ENCODE results near the gene CFAP65. TPM values are rescaled to one million over a fixed set of nuclear protein-coding genes. Genes with fewer than 3 reads are reported as not detected.

The CFAP65 gene
- total and polyA plus RNA-seq, 2 of the 13 experiments (the other 11 are each of a cell fraction or from before 2014, with no cell fraction given) = 0.05 TPM; not detected in 1

DNA sequence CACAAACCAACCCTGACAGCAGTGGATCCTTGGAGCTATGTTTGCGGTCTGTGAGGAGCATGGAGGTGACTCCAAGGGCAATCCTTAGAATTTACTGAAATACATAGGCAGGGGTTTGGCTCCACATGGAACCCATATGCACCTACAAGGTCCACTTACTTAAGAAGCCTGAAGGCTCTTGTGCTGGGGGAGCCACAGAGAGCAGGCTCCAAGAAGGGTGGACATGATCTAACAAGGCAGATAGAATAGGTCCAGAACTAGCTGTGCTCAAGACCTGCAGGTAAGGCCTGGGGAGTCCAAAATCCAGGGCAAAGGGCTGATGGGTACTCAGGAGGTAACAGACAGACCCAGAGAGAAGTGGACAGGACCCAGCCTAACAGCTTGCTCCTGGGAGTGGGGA is 83.0 kb downstream of the CFAP65 start:
- no peak for DNase-seq (ENCODE audit: low spot score)
- FAIRE-seq = no peak
- in situ Hi-C loops (cut with HindIII; ENCODE audit: extremely low pct_ligation_motif_present, low pct_unique_long_range_greater_than_20kb) = no loop called here
- intact Hi-C loops (cut with micrococcal nuclease; ENCODE audit: unreplicated experiment) = loop anchor here (10.0 kb wide), 1 partner anchor 93 kb away; no protein-coding TSS in a partner anchor
- ChIA-PET CTCF (ENCODE audit: low intra/inter-chr PET ratio, low total read pairs) (no interaction called here), POLR2A (no interaction called here)
- H3K27me3 ChIP-seq (ENCODE audit: control insufficient read depth in 1 of 2, insufficient read depth in 2 of 2, low read length in 2 of 2) = peaks cover 11 to 79% of the 10 kb centered on the region in 2 experiments
- no peak overlapping the region for H3K4me2 ChIP-seq (ENCODE audit: low read depth, low read length)
- H3K79me2 ChIP-seq (ENCODE audit: insufficient read depth, low read length) = no peaks in the 10 kb centered on the region
- H4K20me1 ChIP-seq (ENCODE audit: insufficient read depth, low read length) = peaks cover 11% of the 10 kb centered on the region; the same call in 1 of the 2 replicates
- BruUV-seq (replicated peaks) = no TSS peak
- H2AFZ ChIP-seq (ENCODE audit: low read length) = no peak overlapping the region
- no peaks in the 10 kb centered on the region for H3K9me3 ChIP-seq (ENCODE audit: low read length)
- no peak overlapping the region for H3K9ac ChIP-seq (ENCODE audit: insufficient read depth, low read depth, low read length)
- no peak overlapping the region for H3K4me3 ChIP-seq (replicated peaks in 1 of 3; ENCODE audit: insufficient read depth in 1 of 3, low read depth in 2 of 3, low read length in 3 of 3)
- no peak for TF ChIP-seq ISL2 (CRISPR knock-in tag; IDR thresholded peaks at IDR 0.05)
- TF ChIP-seq, protein P1, sequence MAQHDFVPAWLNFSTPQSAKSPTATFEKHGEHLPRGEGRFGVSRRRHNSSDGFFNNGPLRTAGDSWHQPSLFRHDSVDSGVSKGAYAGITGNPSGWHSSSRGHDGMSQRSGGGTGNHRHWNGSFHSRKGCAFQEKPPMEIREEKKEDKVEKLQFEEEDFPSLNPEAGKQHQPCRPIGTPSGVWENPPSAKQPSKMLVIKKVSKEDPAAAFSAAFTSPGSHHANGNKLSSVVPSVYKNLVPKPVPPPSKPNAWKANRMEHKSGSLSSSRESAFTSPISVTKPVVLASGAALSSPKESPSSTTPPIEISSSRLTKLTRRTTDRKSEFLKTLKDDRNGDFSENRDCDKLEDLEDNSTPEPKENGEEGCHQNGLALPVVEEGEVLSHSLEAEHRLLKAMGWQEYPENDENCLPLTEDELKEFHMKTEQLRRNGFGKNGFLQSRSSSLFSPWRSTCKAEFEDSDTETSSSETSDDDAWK (CRISPR knock-in tag; IDR thresholded peaks at IDR 0.05) = no peak
- TF ChIP-seq POLR2AphosphoS5 (IDR thresholded peaks at IDR 0.05; ENCODE audit: low read depth, low read length) = no peak
- no peak for TF ChIP-seq KDM4B (CRISPR knock-in tag; IDR thresholded peaks at IDR 0.05)
- TF ChIP-seq SOX5 (CRISPR knock-in tag; IDR thresholded peaks at IDR 0.05; ENCODE audit: borderline replicate concordance) = no peak
- TF ChIP-seq HMGA1 (CRISPR knock-in tag; conservative IDR thresholded peaks at IDR 0.05) = no peak
- TF ChIP-seq MAFK (conservative IDR thresholded peaks at IDR 0.05 in 1 of 2, IDR thresholded peaks at IDR 0.05 in 1 of 2; ENCODE audit: low read length in 2 of 2) = no peak
- no peak overlapping the region for H3K27ac ChIP-seq (ENCODE audit: extremely low read length, insufficient read depth, low read length)
- WGBS (ENCODE audit: low lambda C conversion rate) = 0% methylated on average over 1 of the region's 1 CpG
- peaks cover 28% of the 10 kb centered on the region for H3K4me1 ChIP-seq (ENCODE audit: insufficient read depth, low read length)
- no peaks in the 10 kb centered on the region for H3K36me3 ChIP-seq (replicated peaks in 1 of 2; ENCODE audit: control insufficient read depth in 1 of 2, insufficient read depth in 2 of 2, low read length in 2 of 2)
- no peak for ATAC-seq

DNA sequence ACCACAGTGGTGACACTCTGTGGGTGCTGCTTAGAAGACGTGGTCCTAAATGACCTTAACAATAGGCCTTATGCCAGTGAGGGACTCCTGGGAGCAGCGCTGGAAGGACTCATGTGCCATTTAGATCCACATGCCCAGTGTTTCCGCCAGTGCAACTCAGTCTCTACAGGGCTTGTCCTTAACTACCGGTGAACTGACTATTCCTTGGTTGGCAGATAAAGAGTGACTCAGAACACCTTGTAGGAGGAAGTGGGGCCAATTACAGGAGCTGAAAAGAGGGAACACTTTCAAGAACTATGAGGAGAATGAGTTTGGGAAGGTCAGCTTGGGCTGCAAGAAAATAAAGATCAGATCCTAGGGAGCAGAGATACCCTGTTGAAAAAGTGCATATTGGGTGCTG is 83.6 kb downstream of the CFAP65 start:
- in situ Hi-C loops (cut with HindIII; ENCODE audit: extremely low pct_ligation_motif_present, low pct_unique_long_range_greater_than_20kb) = no loop called here
- no peak overlapping the region for H3K4me2 ChIP-seq (ENCODE audit: low read depth, low read length)
- H2AFZ ChIP-seq (ENCODE audit: low read length) = no peak overlapping the region
- CTCF ChIA-PET (ENCODE audit: low intra/inter-chr PET ratio, low total read pairs) = no interaction called here
- FAIRE-seq (no peak), DNase-seq (ENCODE audit: low spot score) (no peak), ATAC-seq (no peak)
- 30% methylated on average over 4 of the region's 4 CpGs for WGBS (ENCODE audit: low lambda C conversion rate)
- POLR2A ChIA-PET = no interaction called here
- H3K36me3 ChIP-seq (replicated peaks in 1 of 2; ENCODE audit: control insufficient read depth in 1 of 2, insufficient read depth in 2 of 2, low read length in 2 of 2) = no peaks in the 10 kb centered on the region
- intact Hi-C loops (cut with micrococcal nuclease; ENCODE audit: unreplicated experiment) = loop anchor here (10.0 kb wide), 1 partner anchor 93 kb away; no protein-coding TSS in a partner anchor
- H3K27me3 ChIP-seq (ENCODE audit: control insufficient read depth in 1 of 2, insufficient read depth in 2 of 2, low read length in 2 of 2) = peaks cover 11 to 79% of the 10 kb centered on the region in 2 experiments
- no peak overlapping the region for H3K4me3 ChIP-seq (replicated peaks in 1 of 3; ENCODE audit: insufficient read depth in 1 of 3, low read depth in 2 of 3, low read length in 3 of 3)
- no TSS peak for BruUV-seq (replicated peaks)
- no peaks in the 10 kb centered on the region for H3K79me2 ChIP-seq (ENCODE audit: insufficient read depth, low read length)
- H3K9me3 ChIP-seq (ENCODE audit: low read length) = no peaks in the 10 kb centered on the region
- peaks cover 24% of the 10 kb centered on the region for H3K4me1 ChIP-seq (ENCODE audit: insufficient read depth, low read length)
- peaks cover 7% of the 10 kb centered on the region; the same call in 1 of the 2 replicates for H4K20me1 ChIP-seq (ENCODE audit: insufficient read depth, low read length)
- H3K9ac ChIP-seq (ENCODE audit: insufficient read depth, low read depth, low read length) = no peak overlapping the region
- TF ChIP-seq SCMH1 (CRISPR knock-in tag; IDR thresholded peaks at IDR 0.05; ENCODE audit: borderline replicate concordance) = no peak
- H3K27ac ChIP-seq (ENCODE audit: extremely low read length, insufficient read depth, low read length) = no peak overlapping the region

All from HepG2 (cell line).